OCI-LY1 (cell line): Measurements from ENCODE around the gene C2orf42.

ENCODE experiments used
- CTCF ChIP-seq: fragments of 200-600 bp; sonication (generic), shearing (Covaris generic); IDR thresholded peaks from 2 replicates; pipeline ENCODE4 v1.5.1; 2017; ENCODE audit warnings: mild to moderate bottlenecking, antibody characterized with exemption, low read length, moderate library complexity, mixed read lengths
- EZH2 ChIP-seq: fragments of 200-600 bp; sonication (generic), shearing (Covaris generic); IDR thresholded peaks from 2 replicates; pipeline ENCODE4 v1.8.0; 2017; ENCODE audit warnings: borderline replicate concordance, mixed run types, mild to moderate bottlenecking, antibody characterized with exemption, low read length, moderate library complexity, mixed read lengths

DNA sequence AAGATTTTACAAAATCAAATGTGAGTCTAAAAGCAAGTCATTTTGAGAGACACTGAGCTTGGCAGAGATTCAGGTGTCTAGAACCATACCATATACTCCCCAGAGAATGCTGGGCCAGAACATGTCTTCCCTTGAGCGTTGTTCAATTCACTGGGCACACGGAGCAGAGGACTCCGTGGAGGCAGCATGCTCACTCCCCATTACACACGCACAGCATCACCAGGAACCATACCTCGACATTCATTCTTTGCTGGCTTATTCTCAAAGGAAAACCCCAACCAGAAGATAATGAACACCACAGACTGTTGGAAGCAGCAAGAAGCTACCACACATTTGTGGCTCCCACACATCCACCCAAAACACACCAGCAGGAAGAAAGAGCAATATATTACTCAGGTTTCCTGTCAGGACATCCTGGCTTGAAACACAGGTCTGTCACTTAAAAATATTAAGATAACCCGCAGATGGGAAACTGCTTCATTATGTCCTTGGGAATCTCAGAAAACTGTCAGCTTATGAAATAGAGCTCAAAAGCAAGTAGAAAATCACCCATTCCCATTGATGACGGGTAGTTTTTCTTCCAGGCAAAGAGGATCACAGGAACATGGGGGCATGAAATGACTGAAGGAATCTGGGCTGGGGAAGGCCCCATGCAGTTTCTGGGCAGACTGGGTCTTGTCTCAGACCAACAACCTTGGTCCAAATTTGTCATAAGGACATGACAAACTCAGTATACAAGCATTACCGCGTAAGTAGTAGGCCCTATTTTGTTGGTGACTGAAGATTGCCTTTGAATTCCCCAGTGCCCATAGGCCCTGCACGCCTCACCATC lies 57.1 kb downstream of the C2orf42 start:
- no peak for TF ChIP-seq CTCF
- TF ChIP-seq EZH2: no peak
